Activated CD4-positive, alpha-beta T cell treated with anti-CD3 and anti-CD28 coated beads, Interleukin-2, amount 10 ng/mL, durations not matched to agents 24 days and 14 days (primary cell): ENCODE results near the gene NR1D1. TPM values are rescaled to one million over a fixed set of nuclear protein-coding genes. Genes with fewer than 3 reads are reported as not detected.

Experiments used
- DNase-seq: peaks from one replicate; pipeline ENCODE4 v3.0.0; 2022
- H3K27ac Mint-ChIP-seq: one replicate; pipeline ENCODE4 v1.8.0; 2022; ENCODE audit warnings: mild to moderate bottlenecking, mixed read lengths
- H3K27me3 Mint-ChIP-seq: one replicate; pipeline ENCODE4 v1.8.0; 2022; ENCODE audit warnings: mixed read lengths
- H3K36me3 Mint-ChIP-seq: one replicate; pipeline ENCODE4 v1.8.0; 2022; ENCODE audit warnings: low read depth, mild to moderate bottlenecking, mixed read lengths
- H3K4me1 Mint-ChIP-seq: one replicate; pipeline ENCODE4 v1.8.0; 2021; ENCODE audit warnings: mixed read lengths
- H3K4me3 Mint-ChIP-seq: one replicate; pipeline ENCODE4 v1.8.0; 2022; ENCODE audit warnings: mild to moderate bottlenecking, moderate library complexity, mixed read lengths
- H3K9me3 Mint-ChIP-seq: one replicate; pipeline ENCODE4 v1.8.0; 2021; ENCODE audit warnings: mixed read lengths
- intact Hi-C: fragments of 100-400 bp; cut with micrococcal nuclease; formaldehyde crosslinking; loops from one replicate; pipeline ENCODE4 v1.15.1; 2023
- total RNA-seq: library from RNA; stranded (reverse); gene quantifications from 2 replicates; pipeline ENCODE4 v1.2.3, GENCODE V29; 2022

The NR1D1 gene
- total RNA-seq, 1 donor from 2014 or later = 7.9 TPM

GRCh38 chr17:40062329-40063186 lies 37.8 kb downstream of the NR1D1 start, which contains the start of gene THRA:
TSS of gene THRA (plus strand) at chr17:40062965. CDS start at chr17:40074489, 11,524 bp downstream.
- intact Hi-C loops = loop anchor here (1.0 to 2.0 kb wide), 3 partner anchors 8 to 48 kb away; partner anchors contain the start of gene MED24
- Mint-ChIP-seq H3K9me3 (no peaks in the 10 kb centered on the region), H3K27ac (peak within 1 kb of the TSS; percentile 6), H3K36me3 (no peaks in the 10 kb centered on the region), H3K4me3 (peak within 1 kb of the TSS; percentile 82), H3K27me3 (peaks cover 45% of the 10 kb centered on the region), H3K4me1 (peaks cover 27% of the 10 kb centered on the region)
- DNase-seq = peak; percentile 91

GRCh38 chr17:40061609-40062038 lies 38.8 kb downstream of the NR1D1 start:
- intact Hi-C loops = loop anchor here (1.0 to 2.0 kb wide), 3 partner anchors 7 to 49 kb away; partner anchors contain the start of gene MED24
- Mint-ChIP-seq H3K4me1 (peaks cover 27% of the 10 kb centered on the region), H3K27ac (peak overlapping the region; percentile 6), H3K36me3 (no peaks in the 10 kb centered on the region), H3K9me3 (no peaks in the 10 kb centered on the region), H3K4me3 (peak overlapping the region; percentile 82), H3K27me3 (peaks cover 47% of the 10 kb centered on the region)
- no peak for DNase-seq

DNA sequence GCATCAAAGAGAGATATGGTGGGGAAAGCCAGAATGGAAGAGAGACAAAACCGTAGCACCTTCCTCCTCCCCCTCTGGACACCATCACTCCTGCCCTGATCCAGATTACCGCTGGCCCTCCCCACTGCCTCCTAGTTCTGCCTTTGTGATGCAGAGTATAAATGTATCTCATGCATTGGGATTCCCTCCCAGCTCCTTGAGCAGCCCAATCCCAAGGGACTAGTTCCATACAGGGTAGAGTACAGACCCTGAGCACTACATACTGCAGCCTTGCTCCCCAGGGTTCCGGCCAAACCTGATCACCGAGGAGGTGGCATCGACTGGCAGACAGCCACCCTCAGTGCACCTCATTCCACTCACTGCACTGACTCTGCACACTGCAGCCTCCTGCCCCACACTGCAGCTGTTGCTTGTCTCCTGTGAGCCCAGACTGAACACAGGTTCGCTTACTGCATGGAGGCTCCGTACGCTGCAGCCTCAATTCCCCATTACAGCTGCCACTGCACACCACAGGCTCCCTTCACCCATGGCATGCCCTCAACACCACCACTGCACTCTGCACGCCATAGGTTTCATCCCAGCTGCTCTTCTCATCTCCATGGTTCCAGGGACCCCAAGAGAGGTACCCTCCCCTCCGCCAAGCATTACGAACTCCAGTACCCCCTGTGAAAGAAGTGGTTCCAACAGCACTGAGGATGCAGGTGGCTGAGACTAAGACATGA lies 39.3 kb downstream of the NR1D1 start:
- no peak for DNase-seq
- peaks cover 47% of the 10 kb centered on the region for H3K27me3 Mint-ChIP-seq
- H3K4me1 Mint-ChIP-seq = peaks cover 27% of the 10 kb centered on the region
- H3K36me3 Mint-ChIP-seq = no peaks in the 10 kb centered on the region
- intact Hi-C loops = no loop called here
- no peaks in the 10 kb centered on the region for H3K9me3 Mint-ChIP-seq
- H3K27ac Mint-ChIP-seq = no peak overlapping the region
- H3K4me3 Mint-ChIP-seq = peak overlapping the region; percentile 82

DNA sequence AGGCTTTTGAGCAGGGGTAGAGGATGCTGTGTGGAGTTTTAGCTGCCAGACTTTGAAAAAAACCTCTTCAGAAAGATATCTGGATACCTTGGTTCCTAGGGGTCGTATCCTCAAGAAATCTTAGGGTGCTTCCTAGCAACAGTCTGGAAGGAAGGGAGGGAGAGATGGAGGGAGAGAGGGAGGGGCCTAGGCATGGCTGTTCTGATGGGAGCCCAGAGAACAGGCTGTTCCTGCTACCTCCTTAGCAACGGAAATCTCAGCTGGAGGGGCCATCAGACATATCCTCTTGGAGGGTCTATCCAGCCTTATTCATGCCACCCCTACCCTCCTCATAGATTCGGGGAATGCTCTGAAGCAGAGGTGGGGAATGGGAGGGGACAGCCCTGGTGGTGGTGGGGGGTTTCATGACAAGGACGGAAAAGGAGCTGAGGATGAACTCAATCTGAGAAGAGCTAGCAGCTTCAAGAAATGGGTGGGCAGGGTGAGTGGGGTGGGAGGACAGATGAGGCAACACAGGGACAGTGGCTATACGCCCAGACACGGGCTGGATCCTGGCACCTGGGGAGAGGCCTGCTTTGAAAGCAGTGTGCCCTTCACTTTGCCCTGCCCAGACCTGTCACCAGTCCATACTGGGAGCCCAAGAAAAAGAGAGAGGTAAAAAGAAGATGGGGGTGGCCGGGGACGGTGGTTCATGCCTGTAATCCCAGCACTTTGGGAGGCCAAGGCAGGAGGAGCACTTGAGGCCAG lies 40.5 kb downstream of the NR1D1 start:
- Mint-ChIP-seq H3K36me3 (no peaks in the 10 kb centered on the region), H3K9me3 (no peaks in the 10 kb centered on the region), H3K27me3 (peaks cover 43% of the 10 kb centered on the region), H3K27ac (no peak overlapping the region), H3K4me1 (peaks cover 29% of the 10 kb centered on the region), H3K4me3 (no peak overlapping the region)
- intact Hi-C loops = no loop called here
- DNase-seq = no peak

GRCh38 chr17:40058865-40059264 lies 41.5 kb downstream of the NR1D1 start:
- intact Hi-C loops = no loop called here
- Mint-ChIP-seq H3K27me3 (peaks cover 34% of the 10 kb centered on the region), H3K4me1 (peaks cover 22% of the 10 kb centered on the region), H3K9me3 (no peaks in the 10 kb centered on the region), H3K4me3 (no peak overlapping the region), H3K27ac (no peak overlapping the region), H3K36me3 (peaks cover 2% of the 10 kb centered on the region)
- no peak for DNase-seq

DNA sequence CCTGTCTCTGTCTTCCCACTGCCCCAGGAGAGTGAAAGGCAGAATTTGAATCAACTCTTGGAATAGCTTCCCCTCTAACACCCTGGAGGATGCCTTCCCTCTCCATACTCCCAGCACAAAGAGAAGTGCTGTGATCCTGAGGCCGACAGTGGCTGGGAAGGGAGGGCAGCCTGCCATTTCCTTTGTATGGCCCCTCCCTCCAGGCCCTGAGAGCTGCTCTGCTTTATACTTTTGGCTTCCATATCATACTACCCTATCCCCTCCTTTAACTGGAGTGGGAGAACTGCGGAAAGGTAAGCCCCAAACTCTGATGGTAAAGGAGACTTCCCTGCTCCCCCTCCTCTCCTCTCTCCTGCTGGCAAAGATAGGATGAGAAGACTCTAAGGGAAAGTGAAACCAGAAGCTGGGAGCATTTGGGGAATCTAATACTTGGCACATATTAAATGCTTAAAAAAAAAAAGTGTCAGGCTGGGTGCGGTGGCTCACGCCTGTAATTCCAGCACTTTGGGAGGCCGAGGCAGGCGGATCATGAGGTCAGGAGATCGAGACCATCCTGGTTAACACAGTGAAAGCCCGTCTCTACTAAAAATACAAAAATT lies 42.1 kb downstream of the NR1D1 start:
- DNase-seq = no peak
- Mint-ChIP-seq H3K9me3 (no peaks in the 10 kb centered on the region), H3K36me3 (peaks cover 2% of the 10 kb centered on the region), H3K27me3 (peaks cover 28% of the 10 kb centered on the region), H3K4me1 (peaks cover 20% of the 10 kb centered on the region), H3K27ac (no peak overlapping the region), H3K4me3 (no peak overlapping the region)
- intact Hi-C loops = no loop called here

DNA sequence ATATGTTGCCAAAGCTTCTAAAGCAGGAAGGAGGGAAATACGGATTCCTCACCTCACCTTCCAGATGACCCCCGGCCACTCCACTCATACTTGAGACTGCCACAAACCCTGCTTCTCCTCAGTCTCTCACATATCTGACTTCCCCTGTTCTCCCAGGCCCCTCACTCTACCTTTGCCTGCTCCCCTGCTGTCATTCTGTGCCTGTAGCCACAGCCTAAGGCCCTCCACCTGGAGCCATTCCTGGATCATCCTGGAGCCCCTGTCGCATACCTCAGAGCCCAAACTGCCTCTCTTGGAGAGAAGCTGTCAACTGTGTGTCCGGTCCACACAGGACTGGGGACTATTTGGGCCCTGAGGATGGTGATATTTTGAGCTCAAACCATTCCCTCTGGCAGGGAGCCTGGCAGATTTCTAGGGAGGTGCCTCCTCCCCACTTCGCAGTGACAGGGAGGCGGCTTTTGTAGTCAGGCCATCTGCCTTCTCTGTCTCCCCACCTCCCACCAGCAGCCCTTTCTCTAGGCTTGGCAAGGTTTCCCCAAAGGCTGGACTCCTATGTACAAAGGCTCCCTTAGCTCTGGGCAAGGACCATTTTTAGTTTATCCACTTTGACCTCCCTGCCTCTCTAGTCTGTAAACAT lies 43.9 kb downstream of the NR1D1 start:
- Mint-ChIP-seq H3K36me3 (peaks cover 9% of the 10 kb centered on the region), H3K9me3 (no peaks in the 10 kb centered on the region), H3K27me3 (peaks cover 19% of the 10 kb centered on the region), H3K4me1 (peaks cover 13% of the 10 kb centered on the region), H3K27ac (no peak overlapping the region), H3K4me3 (no peak overlapping the region)
- DNase-seq = peak; percentile 53
- intact Hi-C loops = no loop called here

Other genes with a start within 250 kb of the NR1D1 start
- 14.7 and 15.9 TPM in 2 replicates for gene IKZF3, start 236.3 kb downstream of the NR1D1 start, total RNA-seq
- gene ZPBP2, start 232.4 kb downstream of the NR1D1 start, total RNA-seq = not detected in 2 replicates
- gene GSDMB, start 182.0 kb downstream of the NR1D1 start, total RNA-seq = 22.1 and 22.7 TPM in 2 replicates
- 65.7 and 65.8 TPM in 2 replicates for gene ORMDL3, start 173.0 kb downstream of the NR1D1 start, total RNA-seq
- gene LRRC3C, start 172.9 kb downstream of the NR1D1 start, total RNA-seq = not detected in 2 replicates
- 0.69 and 0.84 TPM in 2 replicates for gene GSDMA, start 137.6 kb downstream of the NR1D1 start, total RNA-seq
- gene PSMD3, start 119.8 kb downstream of the NR1D1 start, total RNA-seq = 199 and 204 TPM in 2 replicates
- not detected in 2 replicates for gene CSF3, start 85.1 kb downstream of the NR1D1 start, total RNA-seq
- gene MED24, start 46.2 kb downstream of the NR1D1 start, total RNA-seq = 118 and 122 TPM in 2 replicates
- gene THRA, start 37.6 kb downstream of the NR1D1 start, total RNA-seq = 4.5 and 5.1 TPM in 2 replicates
- gene MSL1, start 21.4 kb upstream of the NR1D1 start, total RNA-seq = 92.7 and 98.5 TPM in 2 replicates
- 108 and 109 TPM in 2 replicates for gene CASC3, start 39.9 kb upstream of the NR1D1 start, total RNA-seq
- gene RAPGEFL1, start 76.9 kb upstream of the NR1D1 start, total RNA-seq = 11.5 and 11.9 TPM in 2 replicates
- gene WIPF2, start 118.7 kb upstream of the NR1D1 start, total RNA-seq = 19.9 and 25.5 TPM in 2 replicates
- gene CDC6, start 187.3 kb upstream of the NR1D1 start, total RNA-seq = 139 and 142 TPM in 2 replicates
- 24.0 and 26.2 TPM in 2 replicates for gene RARA, start 208.6 kb upstream of the NR1D1 start, total RNA-seq